HG02610 (cell line): Measurements from ENCODE around the gene PPP1R17.

Experiments
- ATAC-seq: cut with Tn5 transposase; IDR thresholded peaks from one replicate; pipeline ENCODE4 v1.9.1; 2021; ENCODE audit warnings: mild to moderate bottlenecking, moderate library complexity; ENCODE audit not compliant: unreplicated experiment

Gene PPP1R17

GRCh38 chr7:31687024-31687748 lies at the start of gene PPP1R17:
TSS of gene PPP1R17 (plus strand) at chr7:31687215. CDS start at chr7:31692442, 5,227 bp downstream.
- no peak for ATAC-seq

GRCh38 chr7:31640381-31640780 lies 46.6 kb upstream of the PPP1R17 start:
- no peak for ATAC-seq

GRCh38 chr7:31642681-31643115 lies 44.3 kb upstream of the PPP1R17 start:
- no peak for ATAC-seq

GRCh38 chr7:31646942-31647341 lies 40.1 kb upstream of the PPP1R17 start:
- ATAC-seq, result no peak

- ATAC-seq, result no peak
These were observed 39.5 kb upstream of the PPP1R17 start for GRCh38 chr7:31647511-31647910.

- no peak for ATAC-seq
These were observed 38.7 kb upstream of the PPP1R17 start for GRCh38 chr7:31648288-31648687.

- ATAC-seq, result no peak
These were observed 38.1 kb upstream of the PPP1R17 start for GRCh38 chr7:31648880-31649279.

- no peak for ATAC-seq
These were observed 35.6 kb upstream of the PPP1R17 start for GRCh38 chr7:31651234-31652062.

GRCh38 chr7:31652063-31652326 lies 35.0 kb upstream of the PPP1R17 start:
- ATAC-seq, result no peak

- no peak for ATAC-seq
These were observed 23.9 kb upstream of the PPP1R17 start for GRCh38 chr7:31663072-31663471.

- no peak for ATAC-seq
These were observed 22.1 kb upstream of the PPP1R17 start for GRCh38 chr7:31664890-31665289.

GRCh38 chr7:31665546-31665945 lies 21.5 kb upstream of the PPP1R17 start:
- no peak for ATAC-seq

GRCh38 chr7:31669461-31669860 lies 17.6 kb upstream of the PPP1R17 start:
- ATAC-seq, result no peak

- no peak for ATAC-seq
These were observed 7.3 kb upstream of the PPP1R17 start for GRCh38 chr7:31679574-31680305.

GRCh38 chr7:31683445-31684225 lies 3.4 kb upstream of the PPP1R17 start:
- ATAC-seq, result no peak

GRCh38 chr7:31688372-31688771 lies 1.4 kb downstream of the PPP1R17 start:
- ATAC-seq, result peak; percentile 89

- ATAC-seq, result no peak
These were observed 2.0 kb downstream of the PPP1R17 start for GRCh38 chr7:31688996-31689395.

GRCh38 chr7:31690935-31691334 lies 3.9 kb downstream of the PPP1R17 start:
- ATAC-seq, result no peak

- ATAC-seq, result no peak
These were observed 5.4 kb downstream of the PPP1R17 start for GRCh38 chr7:31692451-31692850.

GRCh38 chr7:31692871-31693270 lies 5.9 kb downstream of the PPP1R17 start:
- ATAC-seq, result no peak
